Uterus (tissue), 4 donors: ENCODE data around the gene PPP6R2. TPM values are rescaled to one million over a fixed set of nuclear protein-coding genes. Genes with fewer than 3 reads are reported as not detected.

Experiments
- DNase-seq, 2 donors: peaks; one replicate each; pipeline ENCODE4 v3.0.0-alpha.2; 2019 to 2020
- H3K27ac ChIP-seq, 2 donors: fragments of 200-600 bp; sonication (generic); 1 replicate in 1 of 2; 2 replicates in 1 of 2; pipeline ENCODE4 v1.5.1; 2016 to 2018
- H3K27me3 ChIP-seq, 2 donors: fragments of 200-600 bp; sonication (generic); one replicate each; pipeline ENCODE4 v1.5.1; 2018 to 2019; ENCODE audit warnings: control low read depth in 1 of 2
- H3K36me3 ChIP-seq, 2 donors: fragments of 200-600 bp; sonication (generic); one replicate each; pipeline ENCODE4 v1.5.1; 2019; ENCODE audit warnings: control low read depth in 1 of 2
- H3K4me1 ChIP-seq, 2 donors: fragments of 200-600 bp; sonication (generic); one replicate each; pipeline ENCODE4 v1.5.1; 2018 to 2019; ENCODE audit warnings: control low read depth in 1 of 2
- H3K4me3 ChIP-seq, 2 donors: fragments of 200-600 bp; sonication (generic); 1 replicate in 1 of 2; 2 replicates in 1 of 2; pipeline ENCODE4 v1.5.1; 2018 to 2019; ENCODE audit warnings: mild to moderate bottlenecking in 1 of 2
- H3K9me3 ChIP-seq, 2 donors: fragments of 200-600 bp; sonication (generic); one replicate each; pipeline ENCODE4 v1.5.1; 2019; ENCODE audit warnings: control low read depth in 1 of 2
- POLR2A ChIP-seq, 2 donors: fragments of 450-650 bp; IDR thresholded peaks; one replicate each; pipeline ENCODE4 v1.6.1; 2016; ENCODE audit warnings: antibody characterized with exemption in 2 of 2, mild to moderate bottlenecking in 1 of 2, moderate library complexity in 1 of 2
- intact Hi-C: fragments of 100-400 bp; cut with DNase I; formaldehyde crosslinking; loops from one replicate; pipeline ENCODE4 v1.15.1; 2023; ENCODE audit warnings: low total_unique reads
- total RNA-seq, 4 donors: library from RNA; depleted of rRNA in 3 of 4; stranded (reverse); fragments of >200 nt in 3 of 4; gene quantifications; one replicate each; pipeline versions ENCODE4 v1.1.0 to v1.2.4, GENCODE V29; 2014 to 2023
- TF ChIP-seq, protein P1 (sequence below), 4 experiments: fragments of 200-600 bp in 2 of 4; fragments of 450-650 bp in 2 of 4; sonication (generic) in 2 of 4; IDR thresholded peaks; one replicate each; pipeline ENCODE4 v1.5.1; 2016 to 2019; ENCODE audit warnings: antibody characterized with exemption in 4 of 4, mild to moderate bottlenecking in 2 of 4, moderate library complexity in 1 of 4
- donor health status: DM: yes; HTN: yes; CAD: no.

Gene PPP6R2
- total RNA-seq, 4 donors from 2014 or later: 42.4 to 73.1 (median 47.2) TPM

- H3K9me3 ChIP-seq: no peaks in the 10 kb centered on the region
- DNase-seq: no peak
- H3K27me3 ChIP-seq: no peaks in the 10 kb centered on the region
- H3K27ac ChIP-seq: peak overlapping the region; percentile 37 to 94
- no peaks in the 10 kb centered on the region for H3K36me3 ChIP-seq
- peaks cover 24 to 68% of the 10 kb centered on the region in 2 donors for H3K4me1 ChIP-seq
- peak overlapping the region; percentile 22 to 41 for H3K4me3 ChIP-seq
- intact Hi-C loops: no loop called here
- no peak for TF ChIP-seq POLR2A (IDR thresholded peaks at IDR 0.05)
- TF ChIP-seq, protein P1, sequence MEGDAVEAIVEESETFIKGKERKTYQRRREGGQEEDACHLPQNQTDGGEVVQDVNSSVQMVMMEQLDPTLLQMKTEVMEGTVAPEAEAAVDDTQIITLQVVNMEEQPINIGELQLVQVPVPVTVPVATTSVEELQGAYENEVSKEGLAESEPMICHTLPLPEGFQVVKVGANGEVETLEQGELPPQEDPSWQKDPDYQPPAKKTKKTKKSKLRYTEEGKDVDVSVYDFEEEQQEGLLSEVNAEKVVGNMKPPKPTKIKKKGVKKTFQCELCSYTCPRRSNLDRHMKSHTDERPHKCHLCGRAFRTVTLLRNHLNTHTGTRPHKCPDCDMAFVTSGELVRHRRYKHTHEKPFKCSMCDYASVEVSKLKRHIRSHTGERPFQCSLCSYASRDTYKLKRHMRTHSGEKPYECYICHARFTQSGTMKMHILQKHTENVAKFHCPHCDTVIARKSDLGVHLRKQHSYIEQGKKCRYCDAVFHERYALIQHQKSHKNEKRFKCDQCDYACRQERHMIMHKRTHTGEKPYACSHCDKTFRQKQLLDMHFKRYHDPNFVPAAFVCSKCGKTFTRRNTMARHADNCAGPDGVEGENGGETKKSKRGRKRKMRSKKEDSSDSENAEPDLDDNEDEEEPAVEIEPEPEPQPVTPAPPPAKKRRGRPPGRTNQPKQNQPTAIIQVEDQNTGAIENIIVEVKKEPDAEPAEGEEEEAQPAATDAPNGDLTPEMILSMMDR (IDR thresholded peaks at IDR 0.05): no peak
These were observed 43.1 kb upstream of the PPP6R2 start for GRCh38 chr22:50299785-50300619.

DNA sequence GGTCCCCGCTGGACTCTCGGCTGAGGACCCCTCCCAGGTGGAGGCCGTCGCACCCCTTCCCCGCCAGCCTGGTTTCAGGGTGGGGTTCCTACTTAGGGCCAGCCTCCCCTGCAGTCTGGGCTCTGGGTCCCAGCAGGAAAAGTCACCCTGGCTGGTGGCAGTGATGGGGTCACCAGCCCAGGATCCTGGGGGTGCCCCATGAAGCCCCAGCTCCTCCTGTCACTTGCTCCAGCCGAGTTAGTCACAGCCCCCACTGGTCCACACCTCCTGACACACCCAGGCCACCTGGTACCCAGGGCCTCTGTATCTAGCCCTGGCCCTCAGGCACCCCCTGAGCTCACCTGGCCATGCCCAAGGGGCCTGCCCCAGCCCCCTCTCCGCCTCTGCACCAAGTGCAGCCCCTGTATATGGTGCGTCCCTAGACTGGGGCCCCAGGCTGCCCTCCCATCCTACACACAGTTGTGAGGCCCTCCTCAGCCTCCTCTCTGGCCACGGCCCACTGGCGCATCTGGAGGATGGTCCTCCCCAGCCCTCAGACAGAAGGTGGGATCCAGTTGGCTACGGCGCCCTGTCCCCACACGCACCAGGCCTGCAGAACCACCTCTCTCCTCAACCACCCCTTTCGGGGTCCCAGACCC is 42.4 kb upstream of the PPP6R2 start:
- no peaks in the 10 kb centered on the region for H3K27me3 ChIP-seq
- H3K36me3 ChIP-seq: no peaks in the 10 kb centered on the region
- no peaks in the 10 kb centered on the region for H3K9me3 ChIP-seq
- no peak for DNase-seq
- peaks cover 27 to 74% of the 10 kb centered on the region in 2 donors for H3K4me1 ChIP-seq
- H3K4me3 ChIP-seq: peak overlapping the region in 1 of 2 donors; percentile 41
- H3K27ac ChIP-seq: peak overlapping the region; percentile 88 to 94
- intact Hi-C loops: no loop called here
- TF ChIP-seq, protein P1 (IDR thresholded peaks at IDR 0.05): no peak
- no peak for TF ChIP-seq POLR2A (IDR thresholded peaks at IDR 0.05)

- no peaks in the 10 kb centered on the region for H3K36me3 ChIP-seq
- no peak overlapping the region for H3K4me3 ChIP-seq
- no peak for TF ChIP-seq POLR2A (IDR thresholded peaks at IDR 0.05)
- TF ChIP-seq, protein P1 (IDR thresholded peaks at IDR 0.05): no peak
- H3K27ac ChIP-seq: peak overlapping the region; percentile 88 to 94
- no peaks in the 10 kb centered on the region for H3K9me3 ChIP-seq
- H3K4me1 ChIP-seq: peaks cover 27 to 73% of the 10 kb centered on the region in 2 donors
- H3K27me3 ChIP-seq: no peaks in the 10 kb centered on the region
- intact Hi-C loops: no loop called here
- no peak for DNase-seq
These were observed 41.5 kb upstream of the PPP6R2 start for GRCh38 chr22:50301581-50301991.

- Histone ChIP-seq H3K4me1 (peaks cover 27 to 68% of the 10 kb centered on the region in 2 donors), H3K4me3 (no peak overlapping the region), H3K36me3 (no peaks in the 10 kb centered on the region), H3K9me3 (no peaks in the 10 kb centered on the region), H3K27ac (peak overlapping the region; percentile 88 to 94), H3K27me3 (no peaks in the 10 kb centered on the region)
- TF ChIP-seq, protein P1 (IDR thresholded peaks at IDR 0.05): no peak
- no peak for TF ChIP-seq POLR2A (IDR thresholded peaks at IDR 0.05)
- DNase-seq: no peak
- intact Hi-C loops: no loop called here
These were observed 41.0 kb upstream of the PPP6R2 start for GRCh38 chr22:50302041-50302541.

- H3K27me3 ChIP-seq: no peaks in the 10 kb centered on the region
- TF ChIP-seq POLR2A (IDR thresholded peaks at IDR 0.05): no peak
- TF ChIP-seq, protein P1 (IDR thresholded peaks at IDR 0.05): no peak
- H3K4me1 ChIP-seq: peaks cover 27 to 63% of the 10 kb centered on the region in 2 donors
- peak overlapping the region; percentile 88 to 94 for H3K27ac ChIP-seq
- intact Hi-C loops: no loop called here
- no peaks in the 10 kb centered on the region for H3K9me3 ChIP-seq
- DNase-seq: peak; percentile 46 to 51
- H3K36me3 ChIP-seq: no peaks in the 10 kb centered on the region
- no peak overlapping the region for H3K4me3 ChIP-seq
These were observed 40.6 kb upstream of the PPP6R2 start for GRCh38 chr22:50302564-50302963.
